ENCODE data around the gene FBXL19.

FBXL19 gene, protein sequence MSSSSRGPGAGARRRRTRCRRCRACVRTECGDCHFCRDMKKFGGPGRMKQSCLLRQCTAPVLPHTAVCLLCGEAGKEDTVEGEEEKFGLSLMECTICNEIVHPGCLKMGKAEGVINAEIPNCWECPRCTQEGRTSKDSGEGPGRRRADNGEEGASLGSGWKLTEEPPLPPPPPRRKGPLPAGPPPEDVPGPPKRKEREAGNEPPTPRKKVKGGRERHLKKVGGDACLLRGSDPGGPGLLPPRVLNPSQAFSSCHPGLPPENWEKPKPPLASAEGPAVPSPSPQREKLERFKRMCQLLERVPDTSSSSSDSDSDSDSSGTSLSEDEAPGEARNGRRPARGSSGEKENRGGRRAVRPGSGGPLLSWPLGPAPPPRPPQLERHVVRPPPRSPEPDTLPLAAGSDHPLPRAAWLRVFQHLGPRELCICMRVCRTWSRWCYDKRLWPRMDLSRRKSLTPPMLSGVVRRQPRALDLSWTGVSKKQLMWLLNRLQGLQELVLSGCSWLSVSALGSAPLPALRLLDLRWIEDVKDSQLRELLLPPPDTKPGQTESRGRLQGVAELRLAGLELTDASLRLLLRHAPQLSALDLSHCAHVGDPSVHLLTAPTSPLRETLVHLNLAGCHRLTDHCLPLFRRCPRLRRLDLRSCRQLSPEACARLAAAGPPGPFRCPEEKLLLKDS

GRCh38 chr16:30923554-30924075 lies at the start of gene FBXL19:
Gene FBXL19, plus strand, starts transcription at chr16:30923572. Its CDS starts 2,183 bp downstream, at chr16:30925755.
- H3K4me1 ChIP-seq (ENCODE audit: insufficient read depth, low read length) = no peaks in the 10 kb centered on the region; the same call in 1 of the 2 replicates
- H3K9me3 ChIP-seq (ENCODE audit: control insufficient read depth, insufficient read depth, low read length) = no peaks in the 10 kb centered on the region
- H3K36me3 ChIP-seq (ENCODE audit: insufficient read depth, low read length) = no peaks in the 10 kb centered on the region
- peak within 1 kb of the TSS; percentile 85 for H3K9ac ChIP-seq (ENCODE audit: low read depth, low read length)

DNA sequence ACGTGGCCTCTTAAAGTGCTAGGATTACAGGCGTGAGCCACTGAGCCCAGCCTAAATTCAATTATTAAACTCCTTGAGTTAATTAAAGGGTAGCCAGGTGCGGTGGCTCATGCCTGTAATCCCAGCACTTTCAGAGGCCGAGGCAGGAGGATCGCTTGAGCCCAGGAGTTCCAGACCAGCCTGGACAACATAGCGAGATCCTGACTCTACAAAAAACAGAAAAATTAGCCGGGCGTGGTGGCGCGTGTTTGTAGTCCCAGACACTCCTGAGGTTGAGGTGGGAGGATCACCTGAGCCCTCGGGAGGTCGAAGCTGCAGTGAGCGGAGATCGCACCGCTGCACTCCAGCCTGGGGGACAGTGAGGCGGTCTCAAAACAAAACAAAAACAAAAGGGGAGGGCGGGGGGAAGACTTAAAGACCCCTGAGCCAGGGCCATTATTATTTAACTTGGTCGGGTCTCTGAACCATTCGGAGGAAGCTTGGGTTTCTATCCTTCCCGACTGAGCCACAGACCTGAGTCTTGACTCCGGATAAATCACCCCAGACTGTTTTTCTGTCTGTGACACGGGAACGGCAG lies 49.0 kb upstream of the FBXL19 start:
- H3K9me3 ChIP-seq (ENCODE audit: control insufficient read depth, insufficient read depth, low read length) = no peaks in the 10 kb centered on the region
- peaks cover 7% of the 10 kb centered on the region; the same call in 1 of the 2 replicates for H3K4me1 ChIP-seq (ENCODE audit: insufficient read depth, low read length)
- H3K9ac ChIP-seq (ENCODE audit: low read depth, low read length) = peak overlapping the region; percentile 92
- no peaks in the 10 kb centered on the region for H3K36me3 ChIP-seq (ENCODE audit: insufficient read depth, low read length)

DNA sequence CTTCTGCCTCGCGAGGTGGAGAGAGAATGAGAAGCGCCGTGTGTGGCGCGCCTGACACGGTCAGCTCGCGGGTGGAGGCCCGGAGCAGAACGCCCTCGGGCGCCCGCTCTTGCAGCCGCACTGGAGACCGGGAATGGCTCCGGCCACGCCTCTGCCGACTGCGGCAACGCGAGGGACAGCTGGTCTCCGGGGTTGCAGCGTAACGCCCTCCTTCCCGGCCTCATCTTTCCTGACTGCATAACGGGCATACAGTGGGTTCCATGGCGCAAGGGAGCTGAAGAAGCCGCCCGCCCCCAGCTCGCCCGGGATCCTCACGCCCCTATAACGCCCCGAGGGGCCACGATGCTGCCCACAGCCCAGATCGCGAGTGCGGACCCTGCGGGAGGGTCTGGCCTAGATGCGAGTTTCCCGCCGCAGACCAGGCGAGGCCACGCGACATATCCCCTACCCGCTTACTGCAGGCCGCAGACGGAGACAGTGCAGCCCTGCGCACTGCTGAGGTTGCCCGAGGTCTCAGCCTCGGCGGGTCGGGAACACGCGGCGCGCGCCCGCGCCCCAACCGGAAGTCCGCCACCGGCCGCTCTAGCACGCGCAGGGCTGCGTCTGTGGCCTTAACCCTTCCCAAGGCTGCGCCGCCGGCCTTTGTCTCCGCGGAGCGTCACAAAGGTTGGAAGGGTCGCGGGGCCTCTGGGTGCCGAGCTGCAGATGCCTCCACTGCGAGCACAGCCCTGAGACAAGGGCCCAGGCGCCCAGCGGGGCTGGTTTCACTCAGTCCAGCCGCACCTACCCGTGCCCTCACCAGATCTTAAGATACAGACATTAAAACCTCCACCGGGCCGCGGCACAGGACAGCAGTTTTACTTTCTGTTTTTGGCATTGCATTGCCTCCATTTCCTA lies 48.3 kb upstream of the FBXL19 start:
- Histone ChIP-seq H3K36me3 (ENCODE audit: insufficient read depth, low read length) (no peaks in the 10 kb centered on the region), H3K9ac (ENCODE audit: low read depth, low read length) (peak overlapping the region; percentile 92), H3K4me1 (ENCODE audit: insufficient read depth, low read length) (peaks cover 7% of the 10 kb centered on the region; the same call in 1 of the 2 replicates), H3K9me3 (ENCODE audit: control insufficient read depth, insufficient read depth, low read length) (no peaks in the 10 kb centered on the region)

- Histone ChIP-seq H3K36me3 (ENCODE audit: insufficient read depth, low read length) (no peaks in the 10 kb centered on the region), H3K9me3 (ENCODE audit: control insufficient read depth, insufficient read depth, low read length) (no peaks in the 10 kb centered on the region), H3K9ac (ENCODE audit: low read depth, low read length) (peak overlapping the region; percentile 92), H3K4me1 (ENCODE audit: insufficient read depth, low read length) (peaks cover 7% of the 10 kb centered on the region; the same call in 1 of the 2 replicates)
Measured at GRCh38 chr16:30875871-30876801, 47.2 kb upstream of the FBXL19 start.

- H3K4me1 ChIP-seq (ENCODE audit: insufficient read depth, low read length) = peaks cover 7% of the 10 kb centered on the region; the same call in 1 of the 2 replicates
- no peaks in the 10 kb centered on the region for H3K9me3 ChIP-seq (ENCODE audit: control insufficient read depth, insufficient read depth, low read length)
- H3K36me3 ChIP-seq (ENCODE audit: insufficient read depth, low read length) = no peaks in the 10 kb centered on the region
- H3K9ac ChIP-seq (ENCODE audit: low read depth, low read length) = peak overlapping the region; percentile 92; the same call in 1 of the 2 replicates
Measured at GRCh38 chr16:30876867-30877266, 46.5 kb upstream of the FBXL19 start.

DNA sequence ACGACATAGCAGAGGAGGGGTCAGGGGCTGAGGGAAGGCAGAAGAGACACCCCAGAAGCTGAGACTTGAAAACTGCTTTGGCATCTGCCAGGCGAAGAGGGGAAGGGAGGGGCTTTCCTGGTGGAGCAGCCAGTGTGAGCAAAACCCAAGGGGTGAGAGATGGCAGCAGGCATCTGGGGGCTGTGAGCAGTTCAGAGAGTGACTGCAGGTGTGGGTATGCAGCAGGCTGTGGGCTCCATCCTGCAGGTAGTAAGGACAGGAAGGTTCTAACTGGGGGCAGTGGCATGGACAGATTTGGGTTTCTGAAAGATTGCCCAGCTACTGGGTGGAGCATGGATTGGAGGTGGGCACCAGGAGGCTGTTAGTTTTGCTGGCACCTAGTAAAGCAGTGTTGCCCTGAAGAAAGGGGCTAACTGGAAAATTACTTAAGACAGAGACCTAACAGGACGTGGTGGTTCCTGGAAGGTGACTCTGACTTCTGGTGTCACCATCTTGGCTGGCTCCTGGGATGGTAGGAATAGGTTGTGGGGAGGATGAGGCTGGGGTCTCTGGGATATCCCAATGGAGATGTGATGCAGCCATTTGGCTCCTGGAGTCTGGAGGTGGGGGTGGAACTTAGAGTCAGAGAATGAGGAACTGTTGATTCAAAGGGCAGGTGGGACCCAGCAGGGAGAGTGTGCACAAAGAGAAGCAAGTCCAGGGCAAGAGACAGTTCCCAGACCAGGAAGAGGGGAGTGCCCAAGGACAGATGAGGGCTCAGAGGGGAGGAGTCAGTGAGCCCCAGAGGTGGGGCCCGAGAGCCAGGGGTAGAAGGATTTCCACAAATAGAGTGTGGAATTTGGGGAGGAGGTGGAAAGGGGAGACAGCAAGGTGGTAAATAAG lies 40.7 kb upstream of the FBXL19 start:
- Histone ChIP-seq H3K9ac (ENCODE audit: low read depth, low read length) (no peak overlapping the region), H3K4me1 (ENCODE audit: insufficient read depth, low read length) (no peaks in the 10 kb centered on the region), H3K9me3 (ENCODE audit: control insufficient read depth, insufficient read depth, low read length) (no peaks in the 10 kb centered on the region), H3K36me3 (ENCODE audit: insufficient read depth, low read length) (no peaks in the 10 kb centered on the region)

DNA sequence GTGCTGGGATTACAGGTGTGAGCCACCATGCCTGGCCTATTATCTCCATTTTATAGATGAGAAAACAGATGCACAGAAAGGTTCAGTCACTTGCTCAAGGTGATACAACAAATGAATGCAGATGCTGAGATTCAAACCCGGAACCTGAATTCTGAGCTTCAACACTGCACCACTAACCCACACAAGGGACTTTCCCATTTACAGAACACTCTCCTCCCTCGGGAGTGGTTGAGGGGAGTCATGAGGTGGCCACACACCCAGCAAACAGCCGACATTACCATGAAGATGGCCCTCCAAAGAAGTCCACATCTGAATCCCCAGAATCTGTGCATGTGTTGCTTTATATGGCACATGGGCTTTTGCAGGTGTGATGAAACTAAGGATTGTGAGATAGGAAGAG lies 38.6 kb upstream of the FBXL19 start:
- no peaks in the 10 kb centered on the region for H3K4me1 ChIP-seq (ENCODE audit: insufficient read depth, low read length)
- no peaks in the 10 kb centered on the region for H3K36me3 ChIP-seq (ENCODE audit: insufficient read depth, low read length)
- no peaks in the 10 kb centered on the region for H3K9me3 ChIP-seq (ENCODE audit: control insufficient read depth, insufficient read depth, low read length)
- H3K9ac ChIP-seq (ENCODE audit: low read depth, low read length) = no peak overlapping the region

GRCh38 chr16:30885196-30885595 lies 38.2 kb upstream of the FBXL19 start:
- Histone ChIP-seq H3K4me1 (ENCODE audit: insufficient read depth, low read length) (no peaks in the 10 kb centered on the region), H3K36me3 (ENCODE audit: insufficient read depth, low read length) (no peaks in the 10 kb centered on the region), H3K9ac (ENCODE audit: low read depth, low read length) (no peak overlapping the region), H3K9me3 (ENCODE audit: control insufficient read depth, insufficient read depth, low read length) (no peaks in the 10 kb centered on the region)

DNA sequence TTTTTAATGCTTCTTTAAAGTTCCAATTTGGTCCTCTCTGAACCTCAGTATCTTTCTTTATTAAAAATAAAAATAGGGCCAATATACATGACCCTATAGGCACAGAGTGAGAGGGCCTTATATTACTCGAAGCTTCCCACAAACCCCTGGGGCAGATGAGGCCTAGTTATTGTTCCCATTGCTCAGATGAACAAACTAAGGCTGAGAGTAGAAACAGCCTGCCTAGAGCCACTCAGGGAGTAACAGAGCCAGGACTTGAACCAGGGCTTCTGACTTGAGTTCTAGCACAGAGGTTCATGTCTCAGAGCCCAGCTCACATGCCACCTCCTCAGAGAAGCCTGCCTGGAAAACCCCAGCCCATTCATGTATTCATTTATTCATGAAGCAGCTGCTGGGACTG lies 37.2 kb upstream of the FBXL19 start:
- Histone ChIP-seq H3K9me3 (ENCODE audit: control insufficient read depth, insufficient read depth, low read length) (no peaks in the 10 kb centered on the region), H3K4me1 (ENCODE audit: insufficient read depth, low read length) (no peaks in the 10 kb centered on the region), H3K36me3 (ENCODE audit: insufficient read depth, low read length) (no peaks in the 10 kb centered on the region), H3K9ac (ENCODE audit: low read depth, low read length) (no peak overlapping the region)

DNA sequence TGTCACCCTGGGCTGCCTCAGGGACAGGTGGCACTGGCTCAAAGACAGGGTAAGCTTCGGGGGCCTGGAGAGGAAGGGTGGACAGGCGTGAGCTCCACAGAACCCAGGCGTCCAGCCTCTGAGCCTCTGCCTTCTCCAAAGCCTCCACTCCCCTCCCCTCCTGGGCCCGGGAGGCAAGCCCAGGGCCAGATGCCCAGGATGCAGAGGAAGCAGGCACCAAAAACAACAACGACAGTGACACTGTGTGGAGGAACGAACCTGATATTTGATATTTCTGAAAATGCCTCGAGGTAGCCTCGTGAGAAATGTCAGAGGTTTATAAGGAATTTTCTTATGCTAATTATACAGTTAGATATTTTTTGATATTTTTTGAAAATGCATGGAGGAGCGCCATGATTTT lies 35.4 kb upstream of the FBXL19 start:
- Histone ChIP-seq H3K9ac (ENCODE audit: low read depth, low read length) (no peak overlapping the region), H3K4me1 (ENCODE audit: insufficient read depth, low read length) (peaks cover under 1% of the 10 kb centered on the region; the same call in 1 of the 2 replicates), H3K9me3 (ENCODE audit: control insufficient read depth, insufficient read depth, low read length) (no peaks in the 10 kb centered on the region), H3K36me3 (ENCODE audit: insufficient read depth, low read length) (no peaks in the 10 kb centered on the region; the same call in 1 of the 2 replicates)

DNA sequence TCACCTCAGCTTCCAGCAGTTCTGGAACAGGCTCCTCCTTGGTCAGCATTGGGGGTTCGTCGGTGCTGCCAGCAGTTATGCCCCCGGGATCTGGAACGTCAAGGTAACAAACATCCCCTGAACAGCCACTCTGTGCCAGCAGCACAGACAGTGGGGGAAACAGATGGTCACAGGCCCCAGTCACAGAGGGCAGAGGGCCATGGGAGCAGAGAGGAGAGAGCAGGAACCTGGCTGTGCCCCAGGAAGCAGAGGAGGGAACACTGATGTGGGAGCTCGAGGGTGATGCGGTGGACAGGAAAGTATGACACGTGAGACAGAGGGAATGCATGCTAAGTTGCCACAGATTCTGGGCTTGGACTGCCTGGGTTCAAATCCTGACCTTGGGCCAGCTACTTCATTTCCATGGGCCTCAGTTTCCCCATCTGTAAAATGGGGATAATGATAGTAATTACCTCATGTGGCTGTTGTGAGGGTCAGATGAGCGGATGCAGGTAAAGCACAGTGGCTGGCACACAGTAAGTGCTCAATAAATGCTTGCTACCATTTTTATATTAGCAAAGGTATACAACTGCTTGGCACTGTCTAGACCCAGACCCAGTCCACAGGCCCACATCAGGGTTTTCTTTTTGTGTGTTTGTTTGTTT lies 34.4 kb upstream of the FBXL19 start:
- Histone ChIP-seq H3K9ac (ENCODE audit: low read depth, low read length) (no peak overlapping the region), H3K4me1 (ENCODE audit: insufficient read depth, low read length) (peaks cover 3% of the 10 kb centered on the region; the same call in 1 of the 2 replicates), H3K36me3 (ENCODE audit: insufficient read depth, low read length) (no peaks in the 10 kb centered on the region; the same call in 1 of the 2 replicates), H3K9me3 (ENCODE audit: control insufficient read depth, insufficient read depth, low read length) (no peaks in the 10 kb centered on the region)

- H3K9me3 ChIP-seq (ENCODE audit: control insufficient read depth, insufficient read depth, low read length) = no peaks in the 10 kb centered on the region
- no peak overlapping the region for H3K9ac ChIP-seq (ENCODE audit: low read depth, low read length)
- peaks cover 3% of the 10 kb centered on the region for H3K4me1 ChIP-seq (ENCODE audit: insufficient read depth, low read length)
- H3K36me3 ChIP-seq (ENCODE audit: insufficient read depth, low read length) = no peaks in the 10 kb centered on the region; the same call in 1 of the 2 replicates
Measured at GRCh38 chr16:30889721-30890120, 33.7 kb upstream of the FBXL19 start.
